Measurements from ENCODE around the gene NOTUM.
"Not testable (repeated sequence)": the region's sequence is repeated elsewhere in the genome, so short reads cannot be mapped to it uniquely, and the experiment has no call there.

The NOTUM gene

GRCh38 chr17:81957691-81958432 lies 3.1 kb downstream of the NOTUM start:
- POLR2A ChIA-PET (ENCODE audit: low non-redundant PET), result no interaction called here

GRCh38 chr17:81956607-81957589 lies 4.1 kb downstream of the NOTUM start:
- ChIA-PET CTCF (interaction anchor here (0.7 to 1.0 kb wide), 2 partner anchors 20 to 64 kb away, joined by 3 to 6 read pairs; no protein-coding TSS in a partner anchor), POLR2A (ENCODE audit: low non-redundant PET) (no interaction called here)
- H3K27ac ChIP-seq, result no peak overlapping the region
- no peak for DNase-seq (ENCODE audit: low spot score)
- TF ChIP-seq CTCF (conservative IDR thresholded peaks at IDR 0.05; ENCODE audit: low read depth), result no peak

More at GRCh38 chr17:81957691-81958432, 3.1 kb downstream of the NOTUM start:
- DNase-seq (ENCODE audit: low spot score), result no peak
- CTCF ChIA-PET, result interaction anchor here (0.7 kb wide), 2 partner anchors 21 to 30 kb away, joined by 3 to 6 read pairs; no protein-coding TSS in a partner anchor
- no peak for TF ChIP-seq CTCF (conservative IDR thresholded peaks at IDR 0.05; ENCODE audit: low read depth)
- no peak overlapping the region for H3K27ac ChIP-seq

GRCh38 chr17:81955756-81956544 lies 5.0 kb downstream of the NOTUM start:
- TF ChIP-seq CTCF (conservative IDR thresholded peaks at IDR 0.05; ENCODE audit: low read depth), result no peak
- CTCF ChIA-PET, result interaction anchor here (0.7 to 1.0 kb wide), 2 partner anchors 32 to 65 kb away, joined by 3 to 5 read pairs; no protein-coding TSS in a partner anchor
- H3K27ac ChIP-seq, result no peak overlapping the region
- POLR2A ChIA-PET (ENCODE audit: low non-redundant PET), result interaction anchor here (0.6 kb wide), 2 partner anchors 20 to 43 kb away, joined by 3 to 4 read pairs; no protein-coding TSS in a partner anchor
- DNase-seq (ENCODE audit: low spot score), result no peak

- CTCF ChIA-PET, result interaction anchor here (0.7 kb wide), 1 partner anchor 31 kb away, joined by 5 read pairs; no protein-coding TSS in a partner anchor
- no peak for TF ChIP-seq CTCF (conservative IDR thresholded peaks at IDR 0.05; ENCODE audit: low read depth)
- 0 out of 2 replicates have a peak overlapping the region, but pooled peaks have one; percentile 8 for H3K27ac ChIP-seq
- DNase-seq (ENCODE audit: low spot score), result no peak
- POLR2A ChIA-PET (ENCODE audit: low non-redundant PET), result interaction anchor here (0.6 kb wide), 1 partner anchor 42 kb away, joined by 4 read pairs; no protein-coding TSS in a partner anchor
These were observed 5.8 kb downstream of the NOTUM start for GRCh38 chr17:81955058-81955681.

GRCh38 chr17:81954131-81955057 lies 6.6 kb downstream of the NOTUM start:
- 0 out of 2 replicates have a peak overlapping the region, but pooled peaks have one; percentile 8 for H3K27ac ChIP-seq
- CTCF ChIA-PET, result interaction anchor here (0.7 to 0.8 kb wide), 2 partner anchors 21 to 63 kb away, joined by 3 read pairs; no protein-coding TSS in a partner anchor
- no peak for DNase-seq (ENCODE audit: low spot score)
- POLR2A ChIA-PET (ENCODE audit: low non-redundant PET), result no interaction called here
- TF ChIP-seq CTCF (conservative IDR thresholded peaks at IDR 0.05; ENCODE audit: low read depth), result no peak

GRCh38 chr17:81953443-81953842 lies 7.5 kb downstream of the NOTUM start:
- CTCF ChIA-PET, result interaction anchor here (0.6 kb wide), 1 partner anchor 36 kb away, joined by 3 read pairs; no protein-coding TSS in a partner anchor
- DNase-seq (ENCODE audit: low spot score); H3K27ac ChIP-seq: not testable (repeated sequence)
- POLR2A ChIA-PET (ENCODE audit: low non-redundant PET), result interaction anchor here (0.7 kb wide), 1 partner anchor 110 kb away, joined by 5 read pairs; no protein-coding TSS in a partner anchor
